ENCODE data around the gene BSN. TPM values are rescaled to one million over a fixed set of nuclear protein-coding genes. Genes with fewer than 3 reads are reported as not detected.

Gene BSN
- total RNA-seq, 5 donors from 2014 or later (not counting 1 experiment from before 2014, with no cell fraction given): 0.08 to 0.44 (median 0.32) TPM

DNA sequence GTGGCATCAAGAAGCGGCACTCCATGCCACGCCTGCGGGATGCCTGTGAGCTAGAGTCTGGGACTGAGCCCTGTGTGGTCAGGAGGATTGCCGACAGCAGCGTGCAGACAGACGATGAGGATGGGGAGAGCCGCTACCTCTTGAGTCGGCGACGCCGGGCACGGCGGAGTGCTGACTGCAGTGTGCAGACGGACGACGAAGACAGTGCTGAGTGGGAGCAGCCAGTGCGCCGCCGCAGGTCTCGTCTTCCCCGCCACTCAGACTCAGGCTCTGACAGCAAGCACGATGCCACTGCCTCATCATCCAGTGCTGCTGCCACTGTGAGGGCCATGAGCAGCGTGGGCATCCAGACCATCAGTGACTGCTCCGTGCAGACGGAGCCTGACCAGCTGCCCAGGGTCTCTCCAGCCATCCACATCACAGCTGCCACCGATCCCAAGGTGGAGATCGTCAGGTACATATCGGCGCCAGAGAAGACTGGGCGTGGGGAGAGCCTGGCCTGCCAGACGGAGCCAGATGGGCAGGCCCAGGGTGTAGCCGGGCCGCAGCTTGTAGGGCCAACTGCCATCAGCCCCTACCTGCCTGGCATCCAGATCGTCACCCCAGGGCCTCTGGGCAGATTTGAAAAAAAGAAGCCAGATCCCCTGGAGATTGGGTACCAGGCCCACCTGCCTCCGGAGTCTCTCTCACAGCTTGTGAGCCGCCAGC, 103.1 kb downstream of the BSN start:
- H3K27ac Mint-ChIP-seq: no peak overlapping the region
- ATAC-seq (replicated peaks in 1 of 4) (no peak), DNase-seq (no peak)
- Histone ChIP-seq H3K27ac (ENCODE audit: low read length) (no peak overlapping the region), H3K36me3 (ENCODE audit: control insufficient read depth in 2 of 2, extremely low read depth in 1 of 2, insufficient read depth in 1 of 2, low read length in 1 of 2) (no peaks in the 10 kb centered on the region), H3K4me1 (ENCODE audit: control insufficient read depth in 1 of 2, extremely low read depth in 1 of 2, insufficient read depth in 2 of 2, low read length in 2 of 2) (no peaks in the 10 kb centered on the region), H3K27me3 (replicated peaks in 1 of 2; ENCODE audit: control insufficient read depth in 2 of 2, extremely low read depth in 1 of 2, insufficient read depth in 2 of 2, low read length in 1 of 2) (peaks cover 0 to 35% of the 10 kb centered on the region in 2 experiments), H3K4me3 (ENCODE audit: control insufficient read depth in 1 of 2, extremely low read depth in 1 of 2, low read length in 1 of 2) (no peak overlapping the region), H3K9me3 (no peaks in the 10 kb centered on the region)
- ChIA-PET POLR2A (no interaction called here), CTCF (no interaction called here)
- peaks cover 0 to 4% (median 0%) of the 10 kb centered on the region in 3 donors for H3K4me1 Mint-ChIP-seq
- H3K9me3 Mint-ChIP-seq: no peaks in the 10 kb centered on the region
- no peaks in the 10 kb centered on the region for H3K36me3 Mint-ChIP-seq
- H3K27me3 Mint-ChIP-seq: peaks cover 4 to 17% of the 10 kb centered on the region in 2 donors
- WGBS (ENCODE audit: insufficient coverage): 91% methylated on average over 36 of the region's 36 CpGs
- H3K4me3 Mint-ChIP-seq: no peak overlapping the region

GRCh38 chr3:49658711-49659110, 104.4 kb downstream of the BSN start:
- peaks cover 0 to 4% (median 0%) of the 10 kb centered on the region in 3 donors for H3K4me1 Mint-ChIP-seq

GRCh38 chr3:49659756-49660155, 105.5 kb downstream of the BSN start:
- H3K9me3 ChIP-seq: no peaks in the 10 kb centered on the region
- WGBS (ENCODE audit: insufficient coverage): 48% methylated on average over 4 of the region's 4 CpGs
- POLR2A ChIA-PET: no interaction called here
- H3K36me3 ChIP-seq (ENCODE audit: control insufficient read depth in 2 of 2, extremely low read depth in 1 of 2, insufficient read depth in 1 of 2, low read length in 1 of 2): no peaks in the 10 kb centered on the region
- H3K4me1 ChIP-seq (ENCODE audit: control insufficient read depth in 1 of 2, extremely low read depth in 1 of 2, insufficient read depth in 2 of 2, low read length in 2 of 2): no peaks in the 10 kb centered on the region
- Mint-ChIP-seq H3K27me3 (peaks cover 4 to 13% of the 10 kb centered on the region in 2 donors), H3K4me3 (no peak overlapping the region), H3K9me3 (no peaks in the 10 kb centered on the region), H3K27ac (no peak overlapping the region), H3K36me3 (no peaks in the 10 kb centered on the region), H3K4me1 (peaks cover 0 to 3% (median 0%) of the 10 kb centered on the region in 3 donors)
- H3K4me3 ChIP-seq (ENCODE audit: control insufficient read depth in 1 of 2, extremely low read depth in 1 of 2, low read length in 1 of 2): no peak overlapping the region
- DNase-seq (no peak), ATAC-seq (replicated peaks in 1 of 4) (no peak)
- H3K27ac ChIP-seq (ENCODE audit: low read length): no peak overlapping the region
- H3K27me3 ChIP-seq (replicated peaks in 1 of 2; ENCODE audit: control insufficient read depth in 2 of 2, extremely low read depth in 1 of 2, insufficient read depth in 2 of 2, low read length in 1 of 2): peaks cover 0 to 50% of the 10 kb centered on the region in 2 experiments
- CTCF ChIA-PET: no interaction called here

More at GRCh38 chr3:49658711-49659110, 104.4 kb downstream of the BSN start:
- no peak overlapping the region for H3K4me3 Mint-ChIP-seq
- H3K27ac Mint-ChIP-seq: no peak overlapping the region
- H3K4me3 ChIP-seq (ENCODE audit: control insufficient read depth in 1 of 2, extremely low read depth in 1 of 2, low read length in 1 of 2): no peak overlapping the region
- H3K36me3 ChIP-seq (ENCODE audit: control insufficient read depth in 2 of 2, extremely low read depth in 1 of 2, insufficient read depth in 1 of 2, low read length in 1 of 2): no peaks in the 10 kb centered on the region
- no peaks in the 10 kb centered on the region for H3K9me3 Mint-ChIP-seq
- POLR2A ChIA-PET: no interaction called here
- 78% methylated on average over 1 of the region's 2 CpGs for WGBS (ENCODE audit: insufficient coverage)
- H3K4me1 ChIP-seq (ENCODE audit: control insufficient read depth in 1 of 2, extremely low read depth in 1 of 2, insufficient read depth in 2 of 2, low read length in 2 of 2): no peaks in the 10 kb centered on the region
- H3K36me3 Mint-ChIP-seq: no peaks in the 10 kb centered on the region
- ATAC-seq (replicated peaks in 1 of 4) (no peak), DNase-seq (no peak)
- H3K27ac ChIP-seq (ENCODE audit: low read length): no peak overlapping the region
- CTCF ChIA-PET: no interaction called here
- H3K9me3 ChIP-seq: no peaks in the 10 kb centered on the region
- peaks cover 4 to 17% of the 10 kb centered on the region in 2 donors for H3K27me3 Mint-ChIP-seq
- peaks cover 0 to 44% of the 10 kb centered on the region in 2 experiments for H3K27me3 ChIP-seq (replicated peaks in 1 of 2; ENCODE audit: control insufficient read depth in 2 of 2, extremely low read depth in 1 of 2, insufficient read depth in 2 of 2, low read length in 1 of 2)

DNA sequence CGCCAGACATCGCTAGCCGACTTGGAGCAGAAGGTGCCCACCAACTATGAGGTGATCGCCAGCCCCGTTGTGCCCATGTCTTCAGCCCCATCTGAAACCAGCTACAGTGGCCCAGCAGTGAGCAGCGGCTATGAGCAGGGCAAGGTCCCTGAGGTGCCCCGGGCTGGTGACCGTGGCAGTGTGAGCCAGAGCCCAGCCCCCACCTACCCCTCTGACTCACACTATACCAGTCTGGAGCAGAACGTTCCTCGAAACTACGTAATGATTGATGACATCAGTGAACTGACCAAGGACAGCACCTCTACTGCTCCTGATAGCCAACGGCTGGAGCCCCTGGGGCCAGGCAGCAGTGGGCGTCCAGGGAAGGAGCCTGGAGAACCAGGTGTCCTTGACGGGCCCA, 107.0 kb downstream of the BSN start:
- H3K4me3 Mint-ChIP-seq: no peak overlapping the region
- H3K4me1 ChIP-seq (ENCODE audit: control insufficient read depth in 1 of 2, extremely low read depth in 1 of 2, insufficient read depth in 2 of 2, low read length in 2 of 2): no peaks in the 10 kb centered on the region
- WGBS (ENCODE audit: insufficient coverage): 91% methylated on average over 14 of the region's 14 CpGs
- no peak overlapping the region for H3K27ac ChIP-seq (ENCODE audit: low read length)
- H3K27ac Mint-ChIP-seq: no peak overlapping the region
- H3K4me1 Mint-ChIP-seq: peaks cover 0 to 3% (median 0%) of the 10 kb centered on the region in 3 donors
- H3K36me3 Mint-ChIP-seq: no peaks in the 10 kb centered on the region
- H3K9me3 Mint-ChIP-seq: no peaks in the 10 kb centered on the region
- DNase-seq (no peak), ATAC-seq (replicated peaks in 1 of 4) (no peak)
- H3K27me3 ChIP-seq (replicated peaks in 1 of 2; ENCODE audit: control insufficient read depth in 2 of 2, extremely low read depth in 1 of 2, insufficient read depth in 2 of 2, low read length in 1 of 2): peaks cover 0 to 50% of the 10 kb centered on the region in 2 experiments
- CTCF ChIA-PET: no interaction called here
- H3K36me3 ChIP-seq (ENCODE audit: control insufficient read depth in 2 of 2, extremely low read depth in 1 of 2, insufficient read depth in 1 of 2, low read length in 1 of 2): no peaks in the 10 kb centered on the region
- H3K9me3 ChIP-seq: no peaks in the 10 kb centered on the region
- H3K27me3 Mint-ChIP-seq: peaks cover 3 to 10% of the 10 kb centered on the region in 2 donors
- POLR2A ChIA-PET: no interaction called here
- H3K4me3 ChIP-seq (ENCODE audit: control insufficient read depth in 1 of 2, extremely low read depth in 1 of 2, low read length in 1 of 2): no peak overlapping the region

DNA sequence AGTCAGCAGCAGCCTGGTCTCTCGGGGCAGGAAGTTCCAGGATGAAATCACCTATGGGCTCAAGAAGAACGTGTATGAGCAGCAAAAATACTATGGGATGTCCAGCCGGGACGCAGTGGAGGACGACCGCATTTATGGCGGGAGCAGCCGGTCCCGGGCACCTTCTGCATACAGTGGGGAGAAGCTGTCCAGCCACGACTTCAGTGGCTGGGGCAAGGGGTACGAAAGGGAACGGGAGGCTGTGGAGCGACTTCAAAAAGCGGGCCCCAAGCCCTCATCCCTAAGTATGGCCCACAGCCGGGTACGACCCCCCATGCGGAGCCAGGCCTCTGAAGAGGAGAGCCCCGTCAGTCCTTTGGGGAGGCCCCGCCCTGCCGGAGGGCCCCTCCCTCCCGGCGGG, 107.7 kb downstream of the BSN start:
- Mint-ChIP-seq H3K27ac (no peak overlapping the region), H3K36me3 (no peaks in the 10 kb centered on the region), H3K9me3 (no peaks in the 10 kb centered on the region), H3K4me3 (no peak overlapping the region), H3K27me3 (peaks cover 0 to 7% of the 10 kb centered on the region in 2 donors), H3K4me1 (no peaks in the 10 kb centered on the region)
- no peak for DNase-seq
- ChIA-PET CTCF (no interaction called here), POLR2A (no interaction called here)
- 86% methylated on average over 19 of the region's 22 CpGs for WGBS (ENCODE audit: insufficient coverage)
- H3K27ac ChIP-seq (ENCODE audit: low read length): no peak overlapping the region
- H3K27me3 ChIP-seq (replicated peaks in 1 of 2; ENCODE audit: control insufficient read depth in 2 of 2, extremely low read depth in 1 of 2, insufficient read depth in 2 of 2, low read length in 1 of 2): peaks cover 0 to 45% of the 10 kb centered on the region in 2 experiments
- H3K9me3 ChIP-seq: no peaks in the 10 kb centered on the region
- no peaks in the 10 kb centered on the region for H3K4me1 ChIP-seq (ENCODE audit: control insufficient read depth in 1 of 2, extremely low read depth in 1 of 2, insufficient read depth in 2 of 2, low read length in 2 of 2)
- no peak overlapping the region for H3K4me3 ChIP-seq (ENCODE audit: control insufficient read depth in 1 of 2, extremely low read depth in 1 of 2, low read length in 1 of 2)
- H3K36me3 ChIP-seq (ENCODE audit: control insufficient read depth in 2 of 2, extremely low read depth in 1 of 2, insufficient read depth in 1 of 2, low read length in 1 of 2): no peaks in the 10 kb centered on the region
- ATAC-seq (replicated peaks in 1 of 4): no peak

GRCh38 chr3:49662720-49663413, 108.6 kb downstream of the BSN start:
- POLR2A ChIA-PET: no interaction called here
- 92% methylated on average over 29 of the region's 34 CpGs for WGBS (ENCODE audit: insufficient coverage)

More at GRCh38 chr3:49662720-49663413, 108.6 kb downstream of the BSN start:
- CTCF ChIA-PET: interaction anchor here in 1 of 2 donors (0.5 kb wide), 1 partner anchor 98 kb away, joined by 3 read pairs; no protein-coding TSS in a partner anchor
- ATAC-seq (replicated peaks in 1 of 4) (no peak), DNase-seq (no peak)
- no peaks in the 10 kb centered on the region for H3K9me3 Mint-ChIP-seq
- Histone ChIP-seq H3K4me3 (ENCODE audit: control insufficient read depth in 1 of 2, extremely low read depth in 1 of 2, low read length in 1 of 2) (no peak overlapping the region), H3K27ac (ENCODE audit: low read length) (no peak overlapping the region), H3K4me1 (ENCODE audit: control insufficient read depth in 1 of 2, extremely low read depth in 1 of 2, insufficient read depth in 2 of 2, low read length in 2 of 2) (no peaks in the 10 kb centered on the region), H3K9me3 (no peaks in the 10 kb centered on the region), H3K36me3 (ENCODE audit: control insufficient read depth in 2 of 2, extremely low read depth in 1 of 2, insufficient read depth in 1 of 2, low read length in 1 of 2) (no peaks in the 10 kb centered on the region), H3K27me3 (replicated peaks in 1 of 2; ENCODE audit: control insufficient read depth in 2 of 2, extremely low read depth in 1 of 2, insufficient read depth in 2 of 2, low read length in 1 of 2) (peaks cover 0 to 48% of the 10 kb centered on the region in 2 experiments)
- H3K27me3 Mint-ChIP-seq: peaks cover 0 to 3% of the 10 kb centered on the region in 2 donors
- H3K27ac Mint-ChIP-seq: no peak overlapping the region
- H3K36me3 Mint-ChIP-seq: no peaks in the 10 kb centered on the region
- H3K4me1 Mint-ChIP-seq: no peaks in the 10 kb centered on the region
- H3K4me3 Mint-ChIP-seq: no peak overlapping the region

Data from T-cell (primary cell).